Upper lobe of right lung (tissue), 1 donor: ENCODE results near the gene TXNL4A. TPM values are rescaled to one million over a fixed set of nuclear protein-coding genes. Genes with fewer than 3 reads are reported as not detected.

Experiments used
- ATAC-seq: fragments of 200-7000 bp; cut with Tn5 transposase; one replicate; pipeline ENCODE4 v1.9.1; 2020; ENCODE audit warnings: mild to moderate bottlenecking, moderate library complexity
- DNase-seq: peaks from one replicate; pipeline ENCODE4 v3.0.0-alpha.2; 2020
- H3K27ac ChIP-seq: fragments of 200-600 bp; one replicate; pipeline ENCODE4 v1.8.0; 2022
- H3K27me3 ChIP-seq: fragments of 200-600 bp; one replicate; pipeline ENCODE4 v1.8.0; 2022; ENCODE audit warnings: mild to moderate bottlenecking
- H3K36me3 ChIP-seq: fragments of 200-600 bp; one replicate; pipeline ENCODE4 v1.8.0; 2022
- H3K4me1 ChIP-seq: fragments of 200-600 bp; one replicate; pipeline ENCODE4 v1.8.0; 2022
- H3K4me3 ChIP-seq: fragments of 200-600 bp; one replicate; pipeline ENCODE4 v1.8.0; 2022; ENCODE audit warnings: mild to moderate bottlenecking
- H3K9me3 ChIP-seq: fragments of 200-600 bp; one replicate; pipeline ENCODE4 v1.8.0; 2022
- intact Hi-C: fragments of 100-400 bp; cut with DNase I; formaldehyde crosslinking; loops from one replicate; pipeline ENCODE4 v1.11.0; 2022
- total RNA-seq: library from RNA; stranded (reverse); fragmentation: NEBNext Ultra II Directional; extraction: Animal tissue kit (Norgen Biotek cat#: 25700); gene quantifications from one replicate; pipeline ENCODE4 v1.2.1, GENCODE V29; 2021
- TF ChIP-seq, protein P1 (sequence below): fragments of 200-600 bp; IDR thresholded peaks from one replicate; pipeline ENCODE4 v1.8.0; 2022; ENCODE audit warnings: antibody characterized with exemption
- donor health status: DM: no; HTN: yes; CAD: no; lungs with severe emphysema.

Gene TXNL4A
- total RNA-seq, 1 donor from 2014 or later: 80.7 TPM

GRCh38 chr18:79926715-79927606 is 61.4 kb downstream of the TXNL4A start:
- intact Hi-C loops: no loop called here
- Histone ChIP-seq H3K36me3 (peaks cover 20% of the 10 kb centered on the region), H3K4me3 (no peak overlapping the region), H3K27me3 (no peaks in the 10 kb centered on the region), H3K4me1 (no peaks in the 10 kb centered on the region), H3K27ac (no peak overlapping the region), H3K9me3 (peaks cover 21% of the 10 kb centered on the region)
- peak; percentile 30 for ATAC-seq
- peak; percentile 64 for DNase-seq
- TF ChIP-seq, protein P1, sequence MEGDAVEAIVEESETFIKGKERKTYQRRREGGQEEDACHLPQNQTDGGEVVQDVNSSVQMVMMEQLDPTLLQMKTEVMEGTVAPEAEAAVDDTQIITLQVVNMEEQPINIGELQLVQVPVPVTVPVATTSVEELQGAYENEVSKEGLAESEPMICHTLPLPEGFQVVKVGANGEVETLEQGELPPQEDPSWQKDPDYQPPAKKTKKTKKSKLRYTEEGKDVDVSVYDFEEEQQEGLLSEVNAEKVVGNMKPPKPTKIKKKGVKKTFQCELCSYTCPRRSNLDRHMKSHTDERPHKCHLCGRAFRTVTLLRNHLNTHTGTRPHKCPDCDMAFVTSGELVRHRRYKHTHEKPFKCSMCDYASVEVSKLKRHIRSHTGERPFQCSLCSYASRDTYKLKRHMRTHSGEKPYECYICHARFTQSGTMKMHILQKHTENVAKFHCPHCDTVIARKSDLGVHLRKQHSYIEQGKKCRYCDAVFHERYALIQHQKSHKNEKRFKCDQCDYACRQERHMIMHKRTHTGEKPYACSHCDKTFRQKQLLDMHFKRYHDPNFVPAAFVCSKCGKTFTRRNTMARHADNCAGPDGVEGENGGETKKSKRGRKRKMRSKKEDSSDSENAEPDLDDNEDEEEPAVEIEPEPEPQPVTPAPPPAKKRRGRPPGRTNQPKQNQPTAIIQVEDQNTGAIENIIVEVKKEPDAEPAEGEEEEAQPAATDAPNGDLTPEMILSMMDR: no peak

DNA sequence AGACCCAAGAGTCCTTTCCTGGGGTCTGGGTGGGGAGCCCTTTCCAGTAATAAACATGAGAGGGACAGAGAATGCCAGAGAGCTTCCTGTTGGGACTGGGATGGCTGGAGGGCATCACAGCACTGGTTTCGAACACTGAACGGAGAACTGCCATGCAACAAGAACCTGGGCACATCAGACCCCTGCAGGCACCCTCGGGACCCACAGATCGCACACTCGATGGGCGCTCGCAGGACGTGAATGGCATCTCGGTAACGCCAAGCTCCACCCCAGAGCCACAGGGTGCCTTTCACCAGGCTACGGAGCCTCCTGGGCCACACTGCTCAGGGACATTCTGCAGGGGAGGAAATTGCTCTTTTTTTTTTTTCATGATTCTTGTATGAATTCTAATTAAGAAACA is 62.1 kb downstream of the TXNL4A start:
- H3K27ac ChIP-seq: no peak overlapping the region
- TF ChIP-seq, protein P1: no peak
- intact Hi-C loops: no loop called here
- H3K36me3 ChIP-seq: peaks cover 20% of the 10 kb centered on the region
- ATAC-seq (no peak), DNase-seq (no peak)
- peaks cover 21% of the 10 kb centered on the region for H3K9me3 ChIP-seq
- H3K27me3 ChIP-seq: no peaks in the 10 kb centered on the region
- H3K4me1 ChIP-seq: no peaks in the 10 kb centered on the region
- H3K4me3 ChIP-seq: no peak overlapping the region

DNA sequence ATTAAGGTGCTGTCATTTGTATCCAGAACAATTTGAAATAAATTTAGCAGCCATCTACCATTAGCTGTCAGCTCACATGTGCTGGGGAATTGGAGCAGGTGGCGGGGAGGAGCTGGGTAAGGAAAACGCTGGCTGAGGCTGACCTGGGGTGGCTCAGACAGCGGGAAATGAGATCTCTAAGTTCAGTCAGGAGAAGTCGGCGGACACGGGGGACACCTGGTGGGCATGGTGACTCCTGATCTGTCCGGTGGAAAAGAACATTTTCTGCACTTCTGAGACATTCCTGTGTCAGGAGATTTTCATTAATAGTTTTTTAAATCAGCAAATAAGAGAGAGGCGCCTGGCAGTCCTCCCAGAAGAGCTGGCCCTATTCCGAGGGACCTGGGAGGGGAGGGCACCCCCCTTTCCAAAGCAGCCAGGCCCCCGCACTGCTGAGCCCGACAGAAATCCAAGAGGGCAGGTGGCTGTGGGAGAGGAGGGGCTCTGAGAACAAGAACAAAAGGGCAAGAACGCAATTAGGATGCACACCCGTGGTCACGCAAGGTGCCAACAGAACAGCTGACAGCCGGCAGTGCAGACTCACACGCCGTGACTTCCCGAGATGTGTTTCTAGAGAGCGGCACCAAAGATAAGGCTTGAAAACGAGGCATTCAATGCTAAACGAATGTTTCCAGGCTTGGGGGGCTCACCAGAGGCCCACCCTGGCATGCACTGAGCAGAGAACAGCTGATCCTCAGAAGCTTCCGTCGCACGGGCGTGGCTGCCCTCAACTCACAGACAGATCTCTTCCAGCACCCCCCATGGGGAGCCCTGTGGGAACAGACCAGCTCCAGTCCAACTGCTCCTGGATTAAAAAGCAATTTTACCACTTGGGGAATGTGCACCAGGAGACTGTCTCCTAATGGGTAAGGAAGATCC is 63.3 kb downstream of the TXNL4A start:
- Histone ChIP-seq H3K9me3 (peaks cover 11% of the 10 kb centered on the region), H3K4me3 (no peak overlapping the region), H3K27me3 (no peaks in the 10 kb centered on the region), H3K27ac (no peak overlapping the region), H3K36me3 (peaks cover 20% of the 10 kb centered on the region), H3K4me1 (no peaks in the 10 kb centered on the region)
- ATAC-seq: peak; percentile 19
- peak; percentile 63 for DNase-seq
- intact Hi-C loops: no loop called here
- TF ChIP-seq, protein P1: no peak

DNA sequence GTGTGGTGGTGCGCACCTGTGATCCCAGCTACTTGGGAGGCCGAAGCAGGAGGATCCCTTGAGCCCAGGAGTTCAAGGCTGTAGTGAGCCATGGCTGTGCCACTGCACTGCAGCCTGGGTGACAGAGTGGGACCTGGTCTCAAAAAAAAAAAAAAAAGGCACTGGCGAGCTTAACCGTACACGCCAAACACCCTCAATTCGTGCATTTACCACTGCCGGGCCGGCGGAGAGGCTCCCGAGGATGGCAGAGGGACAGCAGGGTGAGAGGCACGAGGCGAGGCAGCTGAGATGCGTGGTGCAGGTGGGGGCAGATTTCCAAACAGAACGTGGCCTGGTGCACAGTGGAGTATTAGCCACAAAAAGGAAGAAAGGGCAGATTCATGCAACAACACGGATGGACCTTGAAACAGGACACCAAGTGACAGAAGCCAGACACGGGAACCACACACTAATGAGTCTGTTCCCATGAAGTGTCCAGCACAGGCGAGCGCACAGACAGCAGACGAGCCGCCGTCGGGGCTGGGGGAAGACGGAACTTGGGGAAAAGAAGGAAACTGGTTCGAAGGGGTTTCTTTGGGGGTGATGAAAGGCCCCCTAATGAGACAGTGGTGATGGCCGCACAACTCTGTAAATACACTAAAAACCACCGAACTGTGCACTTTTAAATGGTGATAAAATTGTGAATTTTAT is 64.3 kb downstream of the TXNL4A start:
- TF ChIP-seq, protein P1: no peak
- no peaks in the 10 kb centered on the region for H3K4me1 ChIP-seq
- peak; percentile 34 for DNase-seq

GRCh38 chr18:79922971-79923411 is 65.4 kb downstream of the TXNL4A start:
- H3K27ac ChIP-seq: no peak overlapping the region
- H3K9me3 ChIP-seq: no peaks in the 10 kb centered on the region
- DNase-seq (peak; percentile 48), ATAC-seq (peak; percentile 27)
- TF ChIP-seq, protein P1: no peak
- H3K4me1 ChIP-seq: no peaks in the 10 kb centered on the region
- intact Hi-C loops: no loop called here
- H3K36me3 ChIP-seq: peaks cover 20% of the 10 kb centered on the region
- H3K27me3 ChIP-seq: no peaks in the 10 kb centered on the region
- no peak overlapping the region for H3K4me3 ChIP-seq

More for the DNA sequence above, 64.3 kb downstream of the TXNL4A start:
- intact Hi-C loops: no loop called here
- no peak overlapping the region for H3K27ac ChIP-seq
- H3K4me3 ChIP-seq: no peak overlapping the region
- H3K27me3 ChIP-seq: no peaks in the 10 kb centered on the region
- peaks cover under 1% of the 10 kb centered on the region for H3K9me3 ChIP-seq
- H3K36me3 ChIP-seq: peaks cover 12% of the 10 kb centered on the region
- no peak for ATAC-seq
